SK-N-SH (cell line): ENCODE data around the gene MFSD11. TPM values are rescaled to one million over a fixed set of nuclear protein-coding genes. Genes with fewer than 3 reads are reported as not detected.

Source experiments
- CTCF ChIA-PET: fragments of 300-600, 350-600 bp; formaldehyde crosslinking; extraction: SDS; loops from one replicate; lab custom pipeline; 2021; lab: Yijun Ruan, JAX
- POLR2A ChIA-PET: fragments of 350-600 bp; sonication (Branson Sonifier 250); formaldehyde crosslinking; extraction: SDS; loops from one replicate; lab custom pipeline; 2020; ENCODE audit warnings: antibody characterized with exemption, inconsistent platforms; lab: Yijun Ruan, JAX
- DNase-seq: peaks from one replicate; pipeline ENCODE4 v3.0.0; 2012
- H2AFZ ChIP-seq: fragments of 200-600 bp; sonication (generic); 2 replicates; pipeline ENCODE4 v1.8.1; 2016; ENCODE audit warnings: antibody characterized with exemption, mild to moderate bottlenecking, low read depth
- H3F3A ChIP-seq: fragments of 200-600 bp; sonication (generic); replicated peaks from 2 replicates; pipeline ENCODE3; 2016; ENCODE audit warnings: antibody characterized with exemption, mild to moderate bottlenecking; ENCODE audit not compliant: insufficient read depth
- H3K27ac ChIP-seq, 2 experiments: fragments of 200-500 bp in 1 of 2; fragments of 200-600 bp in 1 of 2; sonication (Bioruptor generic) in 1 of 2; sonication (generic), shearing (Covaris generic) in 1 of 2; 2 replicates each; pipeline versions ENCODE4 v1.5.1 to v1.6.1; 2014 to 2016; ENCODE audit warnings: low read depth in 2 of 2, inconsistent platforms in 1 of 2, low read length in 1 of 2, mild to moderate bottlenecking in 1 of 2, mixed read lengths in 1 of 2
- H3K27me3 ChIP-seq: fragments of 200-600 bp; sonication (generic), shearing (Covaris generic); 2 replicates; pipeline ENCODE4 v1.6.1; 2016; ENCODE audit warnings: mixed run types; ENCODE audit not compliant: insufficient read depth
- H3K36me3 ChIP-seq, 2 experiments: fragments of 200-500 bp in 1 of 2; fragments of 200-600 bp in 1 of 2; sonication (Bioruptor generic) in 1 of 2; sonication (generic) in 1 of 2; replicated peaks in 1 of 2; 2 replicates each; pipeline versions ENCODE3 to v1.5.1; 2014 to 2016; ENCODE audit warnings: low read length in 1 of 2, mild to moderate bottlenecking in 1 of 2; ENCODE audit not compliant: insufficient read depth in 2 of 2, control insufficient read depth in 1 of 2
- H3K4me1 ChIP-seq, 2 experiments: fragments of 200-500 bp in 1 of 2; fragments of 200-600 bp in 1 of 2; sonication (Bioruptor generic) in 1 of 2; sonication (generic), shearing (Covaris generic) in 1 of 2; 2 replicates each; pipeline versions ENCODE4 v1.5.1 to v1.6.1; 2014 to 2016; ENCODE audit warnings: low read depth in 1 of 2, low read length in 1 of 2, mixed run types in 1 of 2; ENCODE audit not compliant: insufficient read depth in 2 of 2, control insufficient read depth in 1 of 2
- H3K4me2 ChIP-seq: fragments of 200-600 bp; sonication (generic), shearing (Covaris generic); 2 replicates; pipeline ENCODE4 v1.6.1; 2017; ENCODE audit warnings: mixed run types
- H3K4me3 ChIP-seq, 2 experiments: fragments of 200-500 bp in 1 of 2; fragments of 200-600 bp in 1 of 2; sonication (Bioruptor generic) in 1 of 2; sonication (generic), shearing (Covaris generic) in 1 of 2; 2 replicates each; pipeline versions ENCODE4 v1.5.1 to v1.8.1; 2014 to 2016; ENCODE audit warnings: low read depth in 2 of 2, inconsistent platforms in 1 of 2, low read length in 1 of 2, mild to moderate bottlenecking in 1 of 2, mixed read lengths in 1 of 2, moderate library complexity in 1 of 2
- H3K79me2 ChIP-seq: fragments of 200-600 bp; sonication (generic); 2 replicates; pipeline ENCODE4 v1.8.1; 2017; ENCODE audit warnings: mild to moderate bottlenecking; ENCODE audit not compliant: insufficient read depth
- H3K9ac ChIP-seq: fragments of 200-600 bp; sonication (generic); 2 replicates; pipeline ENCODE4 v1.6.1; 2017; ENCODE audit warnings: mixed run types
- H3K9me2 ChIP-seq: fragments of 200-600 bp; sonication (generic); 2 replicates; pipeline ENCODE4 v1.6.1; 2017; ENCODE audit warnings: mixed run types
- H3K9me3 ChIP-seq: fragments of 200-600 bp; sonication (generic); 2 replicates; pipeline ENCODE4 v1.6.1; 2017; ENCODE audit warnings: mixed run types, mild to moderate bottlenecking, moderate library complexity
- H4K20me1 ChIP-seq: fragments of 200-600 bp; sonication (generic); 2 replicates; pipeline ENCODE4 v1.6.1; 2017; ENCODE audit warnings: mild to moderate bottlenecking, mixed run types; ENCODE audit not compliant: insufficient read depth
- CHD2 ChIP-seq: fragments of 150-350 bp; IDR thresholded peaks from 2 replicates; pipeline ENCODE4 v1.6.1; 2018; ENCODE audit warnings: low read length; ENCODE audit not compliant: partially characterized antibody
- ELF1 ChIP-seq: IDR thresholded peaks from 2 replicates; pipeline ENCODE4 v1.4.0; 2012
- FOSL2 ChIP-seq: IDR thresholded peaks from 2 replicates; pipeline ENCODE4 v1.4.0; 2012; ENCODE audit warnings: low read depth, mild to moderate bottlenecking, moderate library complexity, borderline replicate concordance
- FOXJ3 ChIP-seq: sonication (generic); formaldehyde crosslinking; IDR thresholded peaks from 2 replicates; pipeline ENCODE4 v1.5.1; 2020; ENCODE audit warnings: mild to moderate bottlenecking, missing genetic modification reagents
- FOXM1 ChIP-seq: IDR thresholded peaks from 2 replicates; pipeline ENCODE4 v1.4.0; 2012; ENCODE audit warnings: low read depth, mild to moderate bottlenecking
- GATA2 ChIP-seq: sonication (generic); formaldehyde crosslinking; IDR thresholded peaks from 2 replicates; pipeline ENCODE4 v1.5.0; 2020; ENCODE audit warnings: mild to moderate bottlenecking, missing genetic modification reagents
- MEF2A ChIP-seq: IDR thresholded peaks from 2 replicates; pipeline ENCODE4 v1.4.0; 2012; ENCODE audit warnings: low read depth, borderline replicate concordance
- MXI1 ChIP-seq: IDR thresholded peaks from 2 replicates; pipeline ENCODE4 v1.6.1; 2012; ENCODE audit warnings: mild to moderate bottlenecking, low read depth, low read length, improper control_type of control experiment
- NFIC ChIP-seq: IDR thresholded peaks from 2 replicates; pipeline ENCODE4 v1.4.0; 2012; ENCODE audit warnings: borderline replicate concordance
- NRF1 ChIP-seq: IDR thresholded peaks from 2 replicates; pipeline ENCODE4 v1.6.1; 2012; ENCODE audit warnings: low read depth, mild to moderate bottlenecking, low read length
- POLR2AphosphoS5 ChIP-seq: IDR thresholded peaks from 2 replicates; pipeline ENCODE4 v1.6.1; 2012; ENCODE audit warnings: low read depth, low read length
- RCOR1 ChIP-seq: fragments of 150-350 bp; IDR thresholded peaks from 2 replicates; pipeline ENCODE4 v1.6.1; 2017; ENCODE audit warnings: antibody characterized with exemption, low read length
- SIN3A ChIP-seq: IDR thresholded peaks from 2 replicates; pipeline ENCODE4 v1.6.1; 2012; ENCODE audit warnings: low read depth, mild to moderate bottlenecking, low read length, moderate library complexity, borderline replicate concordance
- SMC3 ChIP-seq: IDR thresholded peaks from 2 replicates; pipeline ENCODE4 v1.6.1; 2012; ENCODE audit warnings: low read depth, low read length, improper control_type of control experiment
- TAF1 ChIP-seq: IDR thresholded peaks from 2 replicates; pipeline ENCODE4 v1.6.1; 2012; ENCODE audit warnings: low read depth, mild to moderate bottlenecking, low read length, moderate library complexity, borderline replicate concordance
- YY1 ChIP-seq: IDR thresholded peaks from 2 replicates; pipeline ENCODE4 v1.4.0; 2012; ENCODE audit warnings: low read depth, mild to moderate bottlenecking
- WGBS: methylation state at CpG from one replicate; pipeline ENCODE4 v1.1.6; 2017; ENCODE audit warnings: low lambda C conversion rate; 5-methylcytosine and 5-hydroxymethylcytosine counted together
- polyA plus RNA-seq, 3 experiments: library from polyadenylated mRNA; depleted of rRNA; stranded (reverse); fragments of >200 nt; gene quantifications; 2 replicates each; pipeline ENCODE4 v1.2.3, GENCODE V29; 2012
- TF ChIP-seq, protein P1 (sequence below): fragments of 150-350 bp; IDR thresholded peaks from 2 replicates; pipeline ENCODE4 v1.6.1; 2016; ENCODE audit warnings: mild to moderate bottlenecking, low read depth, low read length
- TF ChIP-seq, protein P2 (sequence below): IDR thresholded peaks from 2 replicates; pipeline ENCODE4 v1.4.0; 2012; ENCODE audit warnings: low read depth, borderline replicate concordance
- TF ChIP-seq, protein P3 (sequence below): IDR thresholded peaks from 2 replicates; pipeline ENCODE4 v1.4.0; 2012; ENCODE audit warnings: low read depth
- TF ChIP-seq, protein P4 (sequence below): IDR thresholded peaks from 2 replicates; pipeline ENCODE4 v1.4.0; 2012; ENCODE audit warnings: low read depth, borderline replicate concordance
- TF ChIP-seq, protein P5 (sequence below): fragments of 150-350 bp; IDR thresholded peaks from 2 replicates; pipeline ENCODE4 v1.6.1; 2017; ENCODE audit warnings: antibody characterized with exemption, low read length, low read depth, borderline replicate concordance
- TF ChIP-seq, protein P6 (sequence below): IDR thresholded peaks from 2 replicates; pipeline ENCODE4 v1.6.1; 2012; ENCODE audit warnings: mild to moderate bottlenecking, low read depth, low read length, moderate library complexity

MFSD11 gene
- polyA plus RNA-seq (2012; rRNA removed) = 22.7 and 28.3 TPM in 2 replicates
- 24.9 and 26.3 TPM in 2 replicates for polyA plus RNA-seq (2012; cell fraction: cytosol; rRNA removed)
- polyA plus RNA-seq (2012; cell fraction: nucleus; rRNA removed) = 28.4 and 31.2 TPM in 2 replicates

DNA sequence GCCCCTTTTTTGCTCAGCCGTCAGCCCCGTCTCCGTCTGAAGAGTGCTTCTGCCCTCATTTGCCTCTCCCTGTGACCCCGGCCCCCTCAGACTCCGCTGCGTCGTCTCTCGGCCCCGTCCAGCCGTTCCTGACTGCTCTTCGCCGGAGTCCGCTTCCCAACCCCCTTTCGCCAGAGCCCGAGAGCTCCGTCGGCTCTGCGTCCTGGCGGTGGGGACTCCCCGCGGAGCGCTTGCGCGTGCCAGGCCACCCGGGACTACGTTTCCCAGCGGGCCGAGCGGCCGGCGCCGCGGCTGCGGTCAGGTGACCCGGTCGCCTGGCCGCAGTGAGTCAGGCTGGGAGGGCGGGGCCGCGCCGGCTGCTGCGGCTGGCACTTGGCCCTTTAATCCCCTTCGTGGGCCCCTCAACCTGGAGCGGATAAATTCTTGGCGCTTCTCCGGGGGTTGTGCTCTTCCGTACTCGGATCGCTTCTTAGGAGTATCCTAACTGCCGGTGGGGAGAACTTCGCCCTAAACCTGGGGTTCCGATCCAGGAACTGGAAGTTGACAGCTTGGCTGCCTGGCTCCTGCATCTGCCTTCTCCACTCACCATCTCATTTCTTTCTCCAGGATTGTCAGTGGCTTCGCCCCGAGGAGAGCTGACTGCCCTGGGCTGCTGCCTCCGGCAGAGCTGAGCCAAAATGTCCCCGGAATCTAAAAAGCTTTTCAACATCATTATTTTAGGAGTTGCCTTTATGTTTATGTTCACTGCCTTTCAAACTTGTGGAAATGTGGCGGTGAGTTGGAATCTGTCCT, at the start of gene MFSD11:
MFSD11 (plus strand) TSS at position 444 of the 792 bp plus-strand sequence; CDS start at position 678, 234 bp downstream.
- peak; percentile 98 for DNase-seq
- peaks cover 30 to 39% of the 10 kb centered on the region in 2 experiments for H3K4me1 ChIP-seq
- peak within 1 kb of the TSS; percentile 94 for H3K4me2 ChIP-seq
- H3K9me3 ChIP-seq = no peaks in the 10 kb centered on the region
- peaks cover 34% of the 10 kb centered on the region for H4K20me1 ChIP-seq
- H3K27me3 ChIP-seq = no peaks in the 10 kb centered on the region
- peaks cover 77% of the 10 kb centered on the region for H3K79me2 ChIP-seq
- H3K27ac ChIP-seq = peak within 1 kb of the TSS; percentile 98 to 100
- peak within 1 kb of the TSS; percentile 93 to 100 for H3K4me3 ChIP-seq
- ChIA-PET POLR2A (interaction anchor here (0.6 to 4.6 kb wide), 15 partner anchors 10 to 1303 kb away, joined by 3 to 47 read pairs (median 4); partner anchors contain the start of genes JMJD6, METTL23 and MGAT5B), CTCF (interaction anchor here (0.6 to 5.8 kb wide), 9 partner anchors 9 to 509 kb away, joined by 3 to 34 read pairs (median 5); partner anchors contain the start of genes JMJD6, METTL23 and MGAT5B)
- peak within 1 kb of the TSS; percentile 87 for H2AFZ ChIP-seq
- under 1% methylated on average over 48 of the region's 57 CpGs for WGBS
- peaks cover 29% of the 10 kb centered on the region for H3F3A ChIP-seq
- peaks cover 44 to 49% of the 10 kb centered on the region in 2 experiments for H3K36me3 ChIP-seq
- peak within 1 kb of the TSS; percentile 95 for H3K9ac ChIP-seq
- no peaks in the 10 kb centered on the region for H3K9me2 ChIP-seq
- TF ChIP-seq FOXM1 (peak; percentile 8; the same call in 1 of the 2 replicates), FOXJ3 (CRISPR knock-in tag) (peak; percentile 13; the same call in 1 of the 2 replicates), FOSL2 (peak; percentile 78; the same call in 1 of the 2 replicates), ELF1 (0 out of 2 replicates have a peak, but pooled peaks have one; percentile 17), MXI1 (peak; percentile 94), TAF1 (peak; percentile 22; the same call in 1 of the 2 replicates), NFIC (peak; percentile 82), RCOR1 (no peak), MEF2A (no peak), SIN3A (peak; percentile 87), YY1 (no peak), NRF1 (peak; percentile 84), CHD2 (no peak), SMC3 (no peak), GATA2 (CRISPR knock-in tag) (no peak), POLR2AphosphoS5 (peak; percentile 32; the same call in 1 of the 2 replicates)
- TF ChIP-seq, protein P1, sequence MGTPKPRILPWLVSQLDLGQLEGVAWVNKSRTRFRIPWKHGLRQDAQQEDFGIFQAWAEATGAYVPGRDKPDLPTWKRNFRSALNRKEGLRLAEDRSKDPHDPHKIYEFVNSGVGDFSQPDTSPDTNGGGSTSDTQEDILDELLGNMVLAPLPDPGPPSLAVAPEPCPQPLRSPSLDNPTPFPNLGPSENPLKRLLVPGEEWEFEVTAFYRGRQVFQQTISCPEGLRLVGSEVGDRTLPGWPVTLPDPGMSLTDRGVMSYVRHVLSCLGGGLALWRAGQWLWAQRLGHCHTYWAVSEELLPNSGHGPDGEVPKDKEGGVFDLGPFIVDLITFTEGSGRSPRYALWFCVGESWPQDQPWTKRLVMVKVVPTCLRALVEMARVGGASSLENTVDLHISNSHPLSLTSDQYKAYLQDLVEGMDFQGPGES = no peak
- TF ChIP-seq, protein P2, sequence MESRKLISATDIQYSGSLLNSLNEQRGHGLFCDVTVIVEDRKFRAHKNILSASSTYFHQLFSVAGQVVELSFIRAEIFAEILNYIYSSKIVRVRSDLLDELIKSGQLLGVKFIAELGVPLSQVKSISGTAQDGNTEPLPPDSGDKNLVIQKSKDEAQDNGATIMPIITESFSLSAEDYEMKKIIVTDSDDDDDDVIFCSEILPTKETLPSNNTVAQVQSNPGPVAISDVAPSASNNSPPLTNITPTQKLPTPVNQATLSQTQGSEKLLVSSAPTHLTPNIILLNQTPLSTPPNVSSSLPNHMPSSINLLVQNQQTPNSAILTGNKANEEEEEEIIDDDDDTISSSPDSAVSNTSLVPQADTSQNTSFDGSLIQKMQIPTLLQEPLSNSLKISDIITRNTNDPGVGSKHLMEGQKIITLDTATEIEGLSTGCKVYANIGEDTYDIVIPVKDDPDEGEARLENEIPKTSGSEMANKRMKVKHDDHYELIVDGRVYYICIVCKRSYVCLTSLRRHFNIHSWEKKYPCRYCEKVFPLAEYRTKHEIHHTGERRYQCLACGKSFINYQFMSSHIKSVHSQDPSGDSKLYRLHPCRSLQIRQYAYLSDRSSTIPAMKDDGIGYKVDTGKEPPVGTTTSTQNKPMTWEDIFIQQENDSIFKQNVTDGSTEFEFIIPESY = peak; percentile 52
- TF ChIP-seq, protein P3, sequence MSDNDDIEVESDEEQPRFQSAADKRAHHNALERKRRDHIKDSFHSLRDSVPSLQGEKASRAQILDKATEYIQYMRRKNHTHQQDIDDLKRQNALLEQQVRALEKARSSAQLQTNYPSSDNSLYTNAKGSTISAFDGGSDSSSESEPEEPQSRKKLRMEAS = peak; percentile 56
- TF ChIP-seq, protein P4, sequence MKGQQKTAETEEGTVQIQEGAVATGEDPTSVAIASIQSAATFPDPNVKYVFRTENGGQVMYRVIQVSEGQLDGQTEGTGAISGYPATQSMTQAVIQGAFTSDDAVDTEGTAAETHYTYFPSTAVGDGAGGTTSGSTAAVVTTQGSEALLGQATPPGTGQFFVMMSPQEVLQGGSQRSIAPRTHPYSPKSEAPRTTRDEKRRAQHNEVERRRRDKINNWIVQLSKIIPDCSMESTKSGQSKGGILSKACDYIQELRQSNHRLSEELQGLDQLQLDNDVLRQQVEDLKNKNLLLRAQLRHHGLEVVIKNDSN = peak; percentile 98
- TF ChIP-seq, protein P5, sequence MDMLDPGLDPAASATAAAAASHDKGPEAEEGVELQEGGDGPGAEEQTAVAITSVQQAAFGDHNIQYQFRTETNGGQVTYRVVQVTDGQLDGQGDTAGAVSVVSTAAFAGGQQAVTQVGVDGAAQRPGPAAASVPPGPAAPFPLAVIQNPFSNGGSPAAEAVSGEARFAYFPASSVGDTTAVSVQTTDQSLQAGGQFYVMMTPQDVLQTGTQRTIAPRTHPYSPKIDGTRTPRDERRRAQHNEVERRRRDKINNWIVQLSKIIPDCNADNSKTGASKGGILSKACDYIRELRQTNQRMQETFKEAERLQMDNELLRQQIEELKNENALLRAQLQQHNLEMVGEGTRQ = peak; percentile 91
- TF ChIP-seq, protein P6, sequence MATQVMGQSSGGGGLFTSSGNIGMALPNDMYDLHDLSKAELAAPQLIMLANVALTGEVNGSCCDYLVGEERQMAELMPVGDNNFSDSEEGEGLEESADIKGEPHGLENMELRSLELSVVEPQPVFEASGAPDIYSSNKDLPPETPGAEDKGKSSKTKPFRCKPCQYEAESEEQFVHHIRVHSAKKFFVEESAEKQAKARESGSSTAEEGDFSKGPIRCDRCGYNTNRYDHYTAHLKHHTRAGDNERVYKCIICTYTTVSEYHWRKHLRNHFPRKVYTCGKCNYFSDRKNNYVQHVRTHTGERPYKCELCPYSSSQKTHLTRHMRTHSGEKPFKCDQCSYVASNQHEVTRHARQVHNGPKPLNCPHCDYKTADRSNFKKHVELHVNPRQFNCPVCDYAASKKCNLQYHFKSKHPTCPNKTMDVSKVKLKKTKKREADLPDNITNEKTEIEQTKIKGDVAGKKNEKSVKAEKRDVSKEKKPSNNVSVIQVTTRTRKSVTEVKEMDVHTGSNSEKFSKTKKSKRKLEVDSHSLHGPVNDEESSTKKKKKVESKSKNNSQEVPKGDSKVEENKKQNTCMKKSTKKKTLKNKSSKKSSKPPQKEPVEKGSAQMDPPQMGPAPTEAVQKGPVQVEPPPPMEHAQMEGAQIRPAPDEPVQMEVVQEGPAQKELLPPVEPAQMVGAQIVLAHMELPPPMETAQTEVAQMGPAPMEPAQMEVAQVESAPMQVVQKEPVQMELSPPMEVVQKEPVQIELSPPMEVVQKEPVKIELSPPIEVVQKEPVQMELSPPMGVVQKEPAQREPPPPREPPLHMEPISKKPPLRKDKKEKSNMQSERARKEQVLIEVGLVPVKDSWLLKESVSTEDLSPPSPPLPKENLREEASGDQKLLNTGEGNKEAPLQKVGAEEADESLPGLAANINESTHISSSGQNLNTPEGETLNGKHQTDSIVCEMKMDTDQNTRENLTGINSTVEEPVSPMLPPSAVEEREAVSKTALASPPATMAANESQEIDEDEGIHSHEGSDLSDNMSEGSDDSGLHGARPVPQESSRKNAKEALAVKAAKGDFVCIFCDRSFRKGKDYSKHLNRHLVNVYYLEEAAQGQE = 0 out of 2 replicates have a peak, but pooled peaks have one; percentile 4
